NAMALWA (cell line): ENCODE results near the gene ALOX5AP.
A peak's percentile ranks its signal among the peaks of the same experiment; 100 is the strongest.

Source experiments
- DNase-seq: peaks from one replicate; pipeline ENCODE4 v3.0.0-alpha.2; 2015; ENCODE audit warnings: low spot score

ALOX5AP gene

DNA sequence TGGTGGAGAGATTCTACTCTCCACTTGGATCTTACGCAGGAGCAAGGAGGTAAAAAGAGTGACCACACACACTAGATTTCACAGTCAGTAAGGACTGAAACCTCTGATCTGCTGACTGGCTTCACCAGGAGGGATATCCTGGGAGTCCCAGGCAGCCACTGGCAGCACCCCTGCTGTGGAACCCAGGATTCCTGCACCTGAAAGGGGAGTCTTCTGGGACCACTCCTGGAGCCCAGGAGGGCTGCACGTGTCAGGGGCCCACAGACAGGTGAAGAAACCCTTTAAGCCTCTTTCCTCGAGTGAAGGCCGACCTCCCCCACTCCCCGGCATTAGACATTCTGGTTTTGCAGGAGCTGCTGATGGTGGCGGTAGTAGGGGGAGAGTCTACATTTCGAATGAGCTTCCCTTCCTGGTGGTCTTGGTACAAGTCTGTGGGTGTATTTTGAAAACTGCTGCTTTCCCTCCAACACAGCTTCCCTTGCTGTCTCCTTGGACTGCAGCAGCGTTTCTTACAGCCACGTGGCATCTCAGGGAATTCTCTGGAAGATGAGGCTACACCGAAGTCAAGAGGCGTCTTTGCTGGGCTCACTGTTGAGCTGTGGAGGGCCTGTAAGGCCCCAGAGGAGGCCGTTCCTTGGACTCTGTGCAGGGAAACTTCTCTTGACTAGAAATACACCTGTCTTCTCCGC lies 62.6 kb downstream of the ALOX5AP start:
- no peak for DNase-seq

DNA sequence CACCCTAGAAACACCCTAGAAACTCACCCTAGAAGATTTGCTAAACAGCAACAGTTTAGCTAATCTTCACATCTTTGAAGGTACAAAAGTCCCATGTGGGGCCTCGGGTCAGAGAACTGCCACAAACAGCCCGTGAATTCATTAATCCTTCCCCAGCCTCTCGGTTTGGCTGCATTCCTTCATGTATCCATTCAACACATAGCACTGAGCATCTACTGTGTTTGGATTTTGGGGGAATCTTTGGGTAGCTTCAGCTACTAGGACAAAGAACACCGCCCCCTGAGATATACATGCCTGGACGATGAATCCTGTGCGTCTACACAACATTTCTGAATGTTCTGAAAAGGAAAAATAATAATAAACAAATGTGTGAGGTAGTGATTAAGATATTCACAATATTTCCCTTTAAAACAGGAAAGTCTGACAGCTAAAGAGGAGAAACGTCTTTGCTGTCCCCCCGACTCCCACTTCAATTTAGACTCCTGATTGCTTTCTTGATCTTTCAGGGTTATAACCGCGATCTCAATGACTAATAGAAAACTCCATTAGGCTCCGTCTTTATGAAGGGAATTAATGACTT lies 63.5 kb downstream of the ALOX5AP start:
- DNase-seq = no peak

DNA sequence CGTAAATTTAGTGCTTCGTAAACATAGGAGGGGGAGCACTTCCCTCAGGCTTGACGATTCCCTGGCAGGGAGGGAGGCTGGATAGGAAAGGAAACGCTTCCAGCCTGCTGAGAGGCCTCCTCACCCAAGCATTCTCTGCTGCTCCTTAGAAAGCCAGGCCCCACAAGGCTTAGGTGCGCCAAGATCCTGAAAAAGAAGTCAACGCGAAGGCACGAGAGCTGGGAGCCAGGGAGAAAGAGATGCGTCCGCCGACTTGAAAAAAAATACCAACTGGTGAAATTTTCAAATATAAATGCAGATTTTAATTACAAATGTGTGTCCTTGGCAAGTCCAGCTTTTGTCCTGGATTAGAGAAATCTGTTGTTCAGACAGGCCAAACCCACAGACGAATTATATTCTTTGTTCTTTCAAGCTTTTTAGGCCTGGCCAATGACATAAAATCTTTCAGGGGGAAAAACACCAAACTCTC lies 64.0 kb downstream of the ALOX5AP start:
- DNase-seq = no peak

- no peak for DNase-seq
These were observed 64.8 kb downstream of the ALOX5AP start for GRCh38 chr13:30800107-30800506.

DNA sequence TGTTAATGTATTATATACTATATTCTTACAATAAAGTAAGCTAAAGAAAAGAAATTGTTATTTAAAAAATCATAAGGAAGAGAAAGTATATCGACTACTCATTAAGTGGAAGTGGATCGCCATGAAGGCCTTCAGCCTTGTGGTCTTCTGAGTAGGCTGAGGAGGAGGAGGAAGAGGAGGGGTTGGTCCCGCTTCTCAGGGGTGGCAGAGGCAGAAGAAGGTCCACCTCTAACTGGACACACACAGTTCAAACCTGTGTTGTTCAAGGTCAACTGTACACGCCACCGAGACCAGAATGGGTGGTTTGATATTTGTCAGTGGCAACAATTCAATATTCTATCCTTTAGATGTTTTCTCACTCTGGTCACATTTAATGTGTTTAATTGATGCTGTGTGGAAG lies 67.2 kb downstream of the ALOX5AP start:
- no peak for DNase-seq

DNA sequence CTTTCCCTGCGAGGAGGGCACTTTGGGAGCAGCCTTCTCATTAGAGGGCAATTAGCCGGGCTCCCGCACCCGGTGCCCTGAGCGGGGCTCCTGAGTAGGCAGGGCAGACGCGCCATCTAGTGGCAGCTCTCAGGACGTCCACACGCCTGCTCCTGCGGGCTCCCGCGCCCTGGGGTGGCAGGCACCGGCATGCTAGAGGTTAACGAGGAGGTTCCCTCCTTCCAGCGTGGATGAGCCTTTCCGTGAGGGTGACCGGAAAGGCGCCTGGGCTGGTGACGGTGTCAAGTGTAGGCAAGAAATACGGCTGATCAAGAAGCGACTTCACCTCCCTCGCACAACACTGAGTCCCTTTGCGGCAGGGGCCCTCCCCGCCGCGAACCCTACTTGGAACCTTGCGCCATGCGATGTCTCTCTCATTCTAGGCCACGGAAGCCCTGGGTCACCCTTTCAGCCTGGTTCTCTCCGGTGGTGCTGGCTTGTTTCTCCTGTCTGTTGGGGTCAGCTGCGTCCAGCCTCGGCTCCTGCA lies 67.7 kb downstream of the ALOX5AP start:
- peak; percentile 78 for DNase-seq

GRCh38 chr13:30803749-30804148 lies 68.4 kb downstream of the ALOX5AP start:
- no peak for DNase-seq

- DNase-seq = no peak
These were observed 69.1 kb downstream of the ALOX5AP start for GRCh38 chr13:30804474-30804873.

DNA sequence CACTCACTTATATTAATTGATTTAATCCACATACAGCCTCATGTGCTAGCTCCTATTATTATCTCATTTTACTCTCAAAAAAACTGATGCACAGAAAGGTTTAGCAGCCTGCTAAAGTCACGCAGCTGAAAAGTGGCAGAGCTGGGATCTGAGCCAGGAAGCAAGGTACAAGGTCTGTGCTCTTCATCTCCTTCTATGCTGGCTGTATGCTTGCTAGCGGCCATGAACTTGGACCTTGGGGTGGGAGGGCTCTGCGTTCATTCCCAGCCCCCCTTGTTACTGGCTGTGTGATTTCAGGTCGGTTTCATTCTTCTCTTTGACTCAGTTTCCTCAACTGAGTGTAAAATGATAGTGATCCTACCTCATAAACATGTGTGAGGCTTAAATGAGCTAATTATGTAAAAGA lies 69.8 kb downstream of the ALOX5AP start:
- DNase-seq = no peak

GRCh38 chr13:30805603-30806011 lies 70.3 kb downstream of the ALOX5AP start:
- no peak for DNase-seq

DNA sequence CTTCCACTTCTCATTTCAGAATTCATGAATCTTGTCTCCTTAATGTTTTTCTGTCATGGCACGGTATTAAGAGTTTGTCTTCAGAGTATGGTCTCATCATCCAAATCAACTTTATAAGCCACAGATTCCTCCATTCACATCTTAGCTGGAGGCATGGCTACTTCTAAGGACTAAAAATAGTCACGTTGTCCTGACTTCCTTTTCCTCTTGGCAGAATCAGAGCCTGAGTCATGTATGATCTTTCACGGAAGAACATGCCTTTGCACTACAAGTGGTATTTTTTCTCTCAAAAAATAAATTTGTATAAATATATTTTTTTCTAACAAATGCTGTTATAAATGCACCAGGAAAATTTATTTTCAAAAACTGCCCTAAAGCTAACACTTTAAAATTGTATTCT lies 71.4 kb downstream of the ALOX5AP start:
- DNase-seq = no peak

GRCh38 chr13:30807392-30807791 lies 72.0 kb downstream of the ALOX5AP start:
- no peak for DNase-seq

DNA sequence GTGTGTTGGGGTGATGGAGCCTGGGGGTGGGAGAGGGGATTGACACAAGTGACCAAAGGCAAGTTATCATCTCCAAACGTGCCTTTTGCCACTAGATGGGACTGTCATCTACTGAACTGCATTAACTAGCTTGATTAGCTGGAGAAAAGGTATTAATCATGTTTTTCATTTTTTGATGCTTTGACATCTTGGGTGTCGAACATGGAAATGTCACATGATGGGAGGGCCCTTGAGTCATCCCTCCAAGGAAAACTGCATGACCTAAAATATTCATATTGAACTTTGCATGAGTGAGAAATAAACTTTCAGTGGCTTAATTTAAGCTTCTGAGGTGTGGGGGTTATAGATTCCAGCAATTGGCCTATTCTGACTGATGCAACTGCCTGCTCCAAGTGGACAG lies 73.3 kb downstream of the ALOX5AP start:
- no peak for DNase-seq

DNA sequence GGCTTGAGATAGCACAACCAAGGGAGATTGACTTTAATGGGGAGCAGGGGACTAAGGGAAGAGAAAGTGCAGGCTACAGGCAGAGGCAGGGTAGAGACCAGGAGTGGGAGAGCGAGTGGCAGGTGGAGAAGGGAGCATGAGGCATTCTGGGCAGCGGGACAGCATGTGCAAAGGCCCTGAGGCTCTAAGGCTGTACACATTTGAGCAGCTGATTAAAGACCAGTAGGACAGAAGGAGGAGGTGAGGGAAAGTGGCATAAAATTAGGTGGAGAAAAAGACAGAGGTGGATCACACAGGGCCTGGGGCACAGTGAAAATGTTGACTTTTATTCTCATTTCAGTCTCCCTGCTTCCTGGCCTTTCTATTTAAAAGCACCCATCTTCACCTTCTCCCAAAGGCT lies 74.4 kb downstream of the ALOX5AP start:
- no peak for DNase-seq

DNA sequence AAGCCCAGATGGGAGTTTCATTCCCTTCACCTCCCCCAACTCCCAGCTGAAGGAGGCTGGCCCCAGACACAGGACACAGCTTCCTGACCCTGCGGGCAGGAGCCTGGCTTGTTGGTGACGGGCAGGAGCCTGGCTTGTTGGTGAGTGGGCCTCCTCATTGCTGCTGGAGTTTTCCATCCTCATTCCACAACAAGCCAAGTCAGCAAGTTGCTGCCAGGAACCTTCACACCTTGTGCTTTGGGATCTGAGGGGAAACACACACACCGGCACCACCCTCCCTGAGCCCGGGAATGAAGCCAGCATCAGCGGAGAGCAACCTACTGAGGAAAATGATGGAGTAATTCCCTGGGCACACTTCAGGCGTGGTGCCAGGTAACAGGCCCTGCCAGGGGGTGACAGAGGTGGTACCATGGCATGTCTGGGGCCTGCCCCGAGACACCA lies 74.9 kb downstream of the ALOX5AP start:
- no peak for DNase-seq

GRCh38 chr13:30810801-30811200 lies 75.5 kb downstream of the ALOX5AP start:
- DNase-seq = no peak
